KOPT-K1 (cell line): ENCODE measurements around the gene AMZ2.
"Not testable (repeated sequence)": the region's sequence is repeated elsewhere in the genome, so short reads cannot be mapped to it uniquely, and the experiment has no call there.

Source experiments
- H3K27ac ChIP-seq: fragments of 200-600 bp; sonication (generic); 2 replicates; pipeline ENCODE4 v1.5.1; 2016; ENCODE audit warnings: antibody characterized with exemption, mild to moderate bottlenecking, low read depth, low read length; ENCODE audit not compliant: poor library complexity, severe bottlenecking
- H3K36me3 ChIP-seq: fragments of 200-600 bp; sonication (generic); 2 replicates; pipeline ENCODE4 v1.5.1; 2017; ENCODE audit warnings: antibody characterized with exemption, mild to moderate bottlenecking, low read length, moderate library complexity; ENCODE audit not compliant: insufficient read depth
- H3K9me3 ChIP-seq: fragments of 200-600 bp; sonication (generic); 2 replicates; pipeline ENCODE4 v1.5.1; 2017; ENCODE audit warnings: antibody characterized with exemption, low read length, mild to moderate bottlenecking; ENCODE audit not compliant: insufficient read depth, poor library complexity, severe bottlenecking

AMZ2 gene

DNA sequence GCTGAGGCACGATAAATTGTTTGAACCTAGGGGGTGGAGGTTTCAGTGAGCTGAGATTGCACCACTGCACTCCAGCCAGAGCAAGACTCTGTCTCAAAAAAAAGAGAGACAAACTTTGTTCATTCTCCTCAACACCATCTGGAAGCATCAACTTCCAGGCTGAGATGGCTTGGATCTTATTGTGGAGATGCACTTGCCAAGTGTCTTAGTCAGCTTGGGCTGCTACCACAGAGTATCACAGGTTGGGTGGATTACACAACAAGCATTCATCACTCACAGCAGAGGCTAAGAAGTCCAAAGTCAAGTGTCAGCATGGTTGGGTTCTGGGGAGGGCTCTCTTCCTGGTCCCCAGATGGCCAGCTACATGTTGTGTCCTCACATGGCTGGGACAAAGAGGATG lies 15.1 kb upstream of the AMZ2 start:
- H3K36me3 ChIP-seq, H3K9me3 ChIP-seq, H3K27ac ChIP-seq: not testable (repeated sequence)

- not testable (repeated sequence) for H3K27ac ChIP-seq, H3K9me3 ChIP-seq, H3K36me3 ChIP-seq
Measured at GRCh38 chr17:68234726-68235335, 13.0 kb upstream of the AMZ2 start.

- not testable (repeated sequence) for H3K36me3 ChIP-seq, H3K27ac ChIP-seq, H3K9me3 ChIP-seq
Measured at GRCh38 chr17:68235336-68235791, 12.5 kb upstream of the AMZ2 start.

DNA sequence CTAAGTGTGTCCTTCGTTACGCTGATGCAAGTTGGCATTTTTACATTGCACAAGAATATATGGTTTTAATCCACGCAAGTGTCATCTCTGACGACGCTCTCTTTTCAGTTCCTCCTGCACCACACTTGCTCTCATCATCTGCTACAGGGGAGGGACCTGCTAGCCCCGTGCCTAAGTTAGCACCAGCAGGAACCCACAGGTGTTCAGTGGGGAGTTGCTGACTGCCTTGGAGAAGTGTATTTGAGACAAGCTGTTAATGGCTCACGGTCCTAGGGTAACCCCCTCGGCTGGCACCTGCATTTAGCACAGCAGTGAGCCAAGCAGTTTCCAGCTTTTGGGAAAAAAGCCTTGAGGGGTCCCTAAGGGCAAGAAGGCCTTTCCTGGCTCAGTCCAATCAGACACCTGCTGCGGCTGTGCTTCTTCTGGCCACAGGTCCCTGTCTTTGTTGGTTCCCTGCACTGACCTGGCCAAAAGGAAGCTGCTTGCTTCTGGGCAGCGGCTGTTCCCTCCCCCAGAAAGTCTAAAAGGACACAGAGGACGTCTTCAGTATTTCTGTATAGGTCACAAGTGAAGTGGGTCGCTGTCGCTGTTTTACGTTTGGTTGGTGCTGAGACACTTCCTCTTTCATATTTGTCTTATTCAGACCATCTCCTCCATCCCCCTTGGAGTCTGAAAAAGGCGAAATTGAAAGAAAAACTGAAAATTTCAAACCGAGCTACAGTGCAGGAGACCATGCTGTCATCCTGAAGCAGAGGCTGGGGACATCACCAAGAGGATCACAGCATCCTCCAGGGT lies 10.3 kb upstream of the AMZ2 start:
- H3K9me3 ChIP-seq, H3K36me3 ChIP-seq: not testable (repeated sequence)
- H3K27ac ChIP-seq = peak overlapping the region; percentile 83

DNA sequence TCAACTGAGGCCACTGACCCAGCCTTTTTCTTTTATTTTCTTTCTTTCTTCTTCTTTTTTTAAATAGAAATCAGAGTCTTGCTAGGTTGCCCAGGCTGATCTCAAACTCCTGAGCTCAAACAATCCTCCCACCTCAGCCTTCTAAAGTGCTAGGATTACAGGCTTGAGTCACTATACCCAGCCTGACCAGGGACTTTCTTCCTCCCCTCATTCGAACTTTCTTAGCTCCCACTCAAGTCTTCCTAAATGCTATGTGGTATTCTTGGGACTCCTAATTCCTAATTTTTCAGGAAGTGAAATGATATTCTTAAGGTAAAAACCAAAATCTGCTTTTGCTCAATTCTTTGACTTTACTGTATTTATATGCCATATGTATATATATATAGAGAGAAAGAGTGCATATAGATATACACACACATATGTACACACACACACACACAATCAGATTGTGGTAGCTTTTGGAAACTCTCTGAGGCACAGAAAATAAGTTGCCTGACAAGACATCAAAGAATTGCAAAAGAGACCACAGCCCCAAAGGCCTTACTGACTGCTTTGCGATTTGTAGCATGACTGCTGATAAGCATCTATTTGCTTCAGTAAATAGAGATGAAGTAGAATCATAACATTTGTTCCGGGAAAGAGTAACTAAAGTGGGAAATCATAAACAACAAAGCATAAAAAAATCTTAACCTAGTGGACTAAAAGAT lies 9.5 kb upstream of the AMZ2 start:
- peak overlapping the region; percentile 83 for H3K27ac ChIP-seq

DNA sequence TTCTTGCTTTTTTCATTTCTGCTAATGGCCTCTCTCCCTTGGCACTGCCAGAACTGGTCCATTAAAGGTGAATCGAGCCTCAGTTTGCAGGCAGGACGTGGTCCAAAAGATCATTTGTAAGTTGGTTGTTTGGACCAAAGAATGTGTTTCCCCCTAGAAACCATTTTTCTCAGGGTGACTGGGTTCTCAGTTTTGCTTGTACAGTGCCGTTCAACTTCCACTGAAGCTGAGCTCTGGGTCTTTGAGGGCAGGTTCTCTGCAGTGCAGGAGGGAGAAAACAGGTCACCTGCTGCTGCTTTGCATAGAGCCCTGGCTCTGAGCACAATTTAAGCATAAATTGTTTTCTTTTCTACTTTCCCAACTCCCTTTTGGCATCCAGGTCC lies 9.0 kb upstream of the AMZ2 start:
- no peaks in the 10 kb centered on the region for H3K9me3 ChIP-seq
- no peaks in the 10 kb centered on the region for H3K36me3 ChIP-seq
- peak overlapping the region; percentile 83 for H3K27ac ChIP-seq

More for the DNA sequence above, 9.5 kb upstream of the AMZ2 start:
- H3K36me3 ChIP-seq = no peaks in the 10 kb centered on the region
- H3K9me3 ChIP-seq = no peaks in the 10 kb centered on the region

GRCh38 chr17:68239632-68240366 lies 8.0 kb upstream of the AMZ2 start:
- peak overlapping the region; percentile 83 for H3K27ac ChIP-seq
- H3K36me3 ChIP-seq = no peaks in the 10 kb centered on the region
- H3K9me3 ChIP-seq = no peaks in the 10 kb centered on the region

DNA sequence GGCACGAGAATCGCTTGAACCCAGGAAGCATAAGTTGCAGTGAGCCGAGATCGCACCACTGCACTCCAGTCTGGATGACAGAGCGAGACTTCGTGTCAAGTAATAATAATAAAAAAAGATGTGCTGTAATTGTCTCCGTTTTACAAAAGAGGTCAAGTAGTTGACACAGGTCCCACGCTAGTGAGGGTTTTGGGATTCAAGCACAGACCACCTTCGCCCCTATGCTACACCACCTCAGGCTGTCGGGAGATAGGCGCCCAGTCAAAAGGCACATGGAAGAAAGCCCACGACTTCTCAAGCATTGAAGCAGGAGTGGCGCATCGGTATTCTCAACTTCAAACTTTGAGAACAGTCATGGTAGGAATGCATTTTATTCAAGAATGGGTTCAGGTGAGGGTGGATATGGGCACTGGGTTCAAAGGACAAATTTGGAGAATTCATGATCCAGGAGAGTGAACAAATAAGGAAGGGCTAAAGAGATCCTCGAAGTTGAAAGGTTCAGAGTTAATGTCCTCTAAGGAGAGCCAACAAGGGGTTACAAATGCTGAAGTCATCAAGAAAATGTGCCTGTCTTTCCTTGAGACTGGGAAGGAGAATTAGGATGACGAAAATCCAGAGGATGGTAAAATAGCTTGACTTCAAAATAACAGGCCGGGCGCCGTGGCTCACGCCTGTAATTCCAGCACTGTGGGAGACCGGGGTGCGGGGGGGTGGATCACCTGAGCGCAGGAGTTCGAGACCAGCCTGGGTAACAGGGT lies 1.4 kb upstream of the AMZ2 start:
- Histone ChIP-seq H3K9me3 (no peaks in the 10 kb centered on the region), H3K27ac (peak overlapping the region; percentile 89), H3K36me3 (peaks cover 10% of the 10 kb centered on the region)

GRCh38 chr17:68248199-68248825 lies 469 bp downstream of the AMZ2 start:
- H3K36me3 ChIP-seq = peaks cover 16% of the 10 kb centered on the region
- H3K27ac ChIP-seq = peak overlapping the region; percentile 89
- H3K9me3 ChIP-seq = no peaks in the 10 kb centered on the region

DNA sequence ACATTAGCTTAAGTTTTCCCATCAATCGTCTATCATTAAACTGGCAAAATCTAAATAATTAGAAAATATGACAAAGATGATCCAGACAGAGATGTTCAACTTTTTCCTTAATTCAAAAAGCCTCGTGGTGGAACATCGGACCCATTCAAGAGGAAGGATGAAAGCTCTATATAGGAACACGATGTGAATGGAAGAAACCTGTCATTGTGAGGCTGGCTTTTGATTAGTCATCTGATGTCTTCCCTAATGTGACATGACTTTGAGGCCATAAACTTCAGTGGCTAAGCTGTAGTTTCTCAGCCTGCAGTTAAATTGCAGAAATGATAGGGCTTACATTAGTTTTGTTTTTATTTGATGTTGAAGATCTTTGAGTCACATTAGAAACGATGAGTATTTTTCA lies 1.0 kb downstream of the AMZ2 start:
- peak overlapping the region; percentile 89 for H3K27ac ChIP-seq

DNA sequence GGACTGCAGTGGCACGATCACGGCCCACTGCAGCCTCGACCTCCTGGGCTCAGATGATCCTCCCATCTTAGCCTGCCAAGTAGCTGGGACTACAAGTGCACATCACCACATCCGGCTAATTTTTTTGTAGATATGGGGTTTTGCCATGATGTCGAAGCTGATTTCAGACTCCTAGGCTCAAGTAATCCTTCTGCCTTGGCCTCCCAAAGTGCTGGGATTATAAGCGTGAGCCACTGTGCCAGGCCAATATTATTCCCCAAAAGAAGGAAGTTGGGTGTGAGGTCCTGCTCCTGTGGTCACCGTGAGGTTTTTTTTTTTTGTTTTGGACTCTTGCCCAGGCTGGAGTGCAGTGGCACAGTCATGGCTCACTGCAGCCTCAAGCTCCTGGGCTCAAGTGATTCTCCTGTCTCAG lies 1.5 kb downstream of the AMZ2 start:
- no peaks in the 10 kb centered on the region for H3K9me3 ChIP-seq
- peak overlapping the region; percentile 18 for H3K27ac ChIP-seq
- peaks cover 17% of the 10 kb centered on the region for H3K36me3 ChIP-seq

More for the DNA sequence above, 1.0 kb downstream of the AMZ2 start:
- Histone ChIP-seq H3K36me3 (peaks cover 16% of the 10 kb centered on the region), H3K9me3 (no peaks in the 10 kb centered on the region)

GRCh38 chr17:68253426-68253825 lies 5.6 kb downstream of the AMZ2 start:
- peak overlapping the region; percentile 72 for H3K27ac ChIP-seq
- peaks cover 41% of the 10 kb centered on the region for H3K36me3 ChIP-seq

GRCh38 chr17:68255151-68255550 lies 7.3 kb downstream of the AMZ2 start:
- H3K9me3 ChIP-seq = no peaks in the 10 kb centered on the region
- H3K27ac ChIP-seq = peak overlapping the region; percentile 74
- peaks cover 36% of the 10 kb centered on the region for H3K36me3 ChIP-seq

More at GRCh38 chr17:68253426-68253825, 5.6 kb downstream of the AMZ2 start:
- H3K9me3 ChIP-seq = not testable (repeated sequence)
